ENCODE measurements around the gene GMDS.

GRCh38 chr6:2274981-2275891, 29.8 kb upstream of the GMDS start:
- TF ChIP-seq POLR2A (IDR thresholded peaks at IDR 0.05): no peak
- TF ChIP-seq, protein P1, sequence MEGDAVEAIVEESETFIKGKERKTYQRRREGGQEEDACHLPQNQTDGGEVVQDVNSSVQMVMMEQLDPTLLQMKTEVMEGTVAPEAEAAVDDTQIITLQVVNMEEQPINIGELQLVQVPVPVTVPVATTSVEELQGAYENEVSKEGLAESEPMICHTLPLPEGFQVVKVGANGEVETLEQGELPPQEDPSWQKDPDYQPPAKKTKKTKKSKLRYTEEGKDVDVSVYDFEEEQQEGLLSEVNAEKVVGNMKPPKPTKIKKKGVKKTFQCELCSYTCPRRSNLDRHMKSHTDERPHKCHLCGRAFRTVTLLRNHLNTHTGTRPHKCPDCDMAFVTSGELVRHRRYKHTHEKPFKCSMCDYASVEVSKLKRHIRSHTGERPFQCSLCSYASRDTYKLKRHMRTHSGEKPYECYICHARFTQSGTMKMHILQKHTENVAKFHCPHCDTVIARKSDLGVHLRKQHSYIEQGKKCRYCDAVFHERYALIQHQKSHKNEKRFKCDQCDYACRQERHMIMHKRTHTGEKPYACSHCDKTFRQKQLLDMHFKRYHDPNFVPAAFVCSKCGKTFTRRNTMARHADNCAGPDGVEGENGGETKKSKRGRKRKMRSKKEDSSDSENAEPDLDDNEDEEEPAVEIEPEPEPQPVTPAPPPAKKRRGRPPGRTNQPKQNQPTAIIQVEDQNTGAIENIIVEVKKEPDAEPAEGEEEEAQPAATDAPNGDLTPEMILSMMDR (IDR thresholded peaks at IDR 0.05): no peak
